CD4-positive, alpha-beta T cell treated with Interferon alpha-2 for 1 hour (primary cell): ENCODE results near the gene USP7.
"Not testable (repeated sequence)": the region's sequence is repeated elsewhere in the genome, so short reads cannot be mapped to it uniquely, and the experiment has no call there.

Source experiments
- DNase-seq, 2 donors: peaks; one replicate each; pipeline ENCODE4 v3.0.0-alpha.2; 2020 to 2022

Gene USP7

GRCh38 chr16:8858994-8859912 lies 104.5 kb downstream of the USP7 start:
- DNase-seq = no peak

GRCh38 chr16:8855972-8856371 lies 107.7 kb downstream of the USP7 start:
- DNase-seq = no peak

GRCh38 chr16:8855051-8855786 lies 108.5 kb downstream of the USP7 start:
- peak in 1 of 2 donors; percentile 23 for DNase-seq

- no peak for DNase-seq
These were observed 109.3 kb downstream of the USP7 start for GRCh38 chr16:8854298-8854948.

GRCh38 chr16:8853611-8854010 lies 110.1 kb downstream of the USP7 start:
- DNase-seq = no peak

GRCh38 chr16:8853150-8853549 lies 110.6 kb downstream of the USP7 start:
- no peak for DNase-seq

GRCh38 chr16:8852534-8852933 lies 111.2 kb downstream of the USP7 start:
- DNase-seq = no peak

- no peak for DNase-seq
These were observed 111.8 kb downstream of the USP7 start for GRCh38 chr16:8851761-8852403.

GRCh38 chr16:8850279-8850885 lies 113.3 kb downstream of the USP7 start:
- no peak for DNase-seq

- no peak for DNase-seq
These were observed 114.2 kb downstream of the USP7 start for GRCh38 chr16:8849411-8850011.

GRCh38 chr16:8848939-8849391 lies 114.7 kb downstream of the USP7 start:
- DNase-seq = no peak

- no peak for DNase-seq
These were observed 115.3 kb downstream of the USP7 start for GRCh38 chr16:8848231-8848938.

GRCh38 chr16:8847623-8848022 lies 116.1 kb downstream of the USP7 start:
- no peak for DNase-seq

GRCh38 chr16:8847145-8847544 lies 116.6 kb downstream of the USP7 start:
- no peak for DNase-seq

- DNase-seq = no peak
These were observed 117.2 kb downstream of the USP7 start for GRCh38 chr16:8846401-8846932.

- no peak for DNase-seq
These were observed 117.9 kb downstream of the USP7 start for GRCh38 chr16:8845699-8846298.

GRCh38 chr16:8843296-8843695 lies 120.4 kb downstream of the USP7 start:
- DNase-seq = not testable (repeated sequence)
